Measurements from ENCODE around the gene TMEM238L. TPM values are rescaled to one million over a fixed set of nuclear protein-coding genes. Genes with fewer than 3 reads are reported as not detected.

The TMEM238L gene
- total RNA-seq, 2 donors from 2014 or later = not detected

DNA sequence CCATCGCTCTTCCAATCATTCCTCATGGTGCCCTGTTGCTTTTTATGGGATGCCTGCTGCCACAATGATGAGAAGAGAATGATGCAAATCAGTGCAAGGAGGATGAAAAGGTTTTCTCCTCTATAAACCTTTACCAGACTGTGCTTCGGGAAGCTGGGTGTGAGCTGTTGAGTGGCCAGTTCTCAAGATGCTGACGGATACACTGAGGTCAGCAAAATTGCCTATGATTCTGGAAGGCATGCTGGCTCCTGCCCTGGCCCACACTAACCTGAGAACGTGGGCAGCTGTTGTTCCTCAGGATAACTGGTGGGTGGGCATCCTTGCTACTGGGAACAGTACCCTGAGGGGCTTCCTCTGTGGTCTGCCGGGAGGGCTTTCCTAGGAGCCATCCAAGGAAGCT, 34.8 kb upstream of the TMEM238L start:
- no peak for DNase-seq (ENCODE audit: low spot score)
- H3K36me3 ChIP-seq = no peaks in the 10 kb centered on the region
- no peak overlapping the region for H3K27ac ChIP-seq
- no peak overlapping the region for H3K4me3 ChIP-seq
- no peaks in the 10 kb centered on the region for H3K4me1 ChIP-seq
- no peaks in the 10 kb centered on the region for H3K9me3 ChIP-seq
- TF ChIP-seq, protein P1, sequence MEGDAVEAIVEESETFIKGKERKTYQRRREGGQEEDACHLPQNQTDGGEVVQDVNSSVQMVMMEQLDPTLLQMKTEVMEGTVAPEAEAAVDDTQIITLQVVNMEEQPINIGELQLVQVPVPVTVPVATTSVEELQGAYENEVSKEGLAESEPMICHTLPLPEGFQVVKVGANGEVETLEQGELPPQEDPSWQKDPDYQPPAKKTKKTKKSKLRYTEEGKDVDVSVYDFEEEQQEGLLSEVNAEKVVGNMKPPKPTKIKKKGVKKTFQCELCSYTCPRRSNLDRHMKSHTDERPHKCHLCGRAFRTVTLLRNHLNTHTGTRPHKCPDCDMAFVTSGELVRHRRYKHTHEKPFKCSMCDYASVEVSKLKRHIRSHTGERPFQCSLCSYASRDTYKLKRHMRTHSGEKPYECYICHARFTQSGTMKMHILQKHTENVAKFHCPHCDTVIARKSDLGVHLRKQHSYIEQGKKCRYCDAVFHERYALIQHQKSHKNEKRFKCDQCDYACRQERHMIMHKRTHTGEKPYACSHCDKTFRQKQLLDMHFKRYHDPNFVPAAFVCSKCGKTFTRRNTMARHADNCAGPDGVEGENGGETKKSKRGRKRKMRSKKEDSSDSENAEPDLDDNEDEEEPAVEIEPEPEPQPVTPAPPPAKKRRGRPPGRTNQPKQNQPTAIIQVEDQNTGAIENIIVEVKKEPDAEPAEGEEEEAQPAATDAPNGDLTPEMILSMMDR (IDR thresholded peaks at IDR 0.05) = no peak
- no peaks in the 10 kb centered on the region for H3K27me3 ChIP-seq

- Histone ChIP-seq H3K27ac (no peak within 1 kb of the TSS), H3K27me3 (no peaks in the 10 kb centered on the region), H3K9me3 (no peaks in the 10 kb centered on the region), H3K4me3 (no peak within 1 kb of the TSS), H3K4me1 (no peaks in the 10 kb centered on the region), H3K36me3 (no peaks in the 10 kb centered on the region)
- DNase-seq (ENCODE audit: low spot score) = no peak
- TF ChIP-seq, protein P1 (IDR thresholded peaks at IDR 0.05) = no peak
Observed at GRCh38 chr17:10837921-10838320, 34.0 kb upstream of the TMEM238L start, which contains the start of gene PIRT. Gene PIRT (minus strand): TSS chr17:10838087. CDS start chr17:10825645, 12,442 bp downstream.

- Histone ChIP-seq H3K4me1 (no peaks in the 10 kb centered on the region), H3K27me3 (no peaks in the 10 kb centered on the region), H3K36me3 (no peaks in the 10 kb centered on the region), H3K4me3 (no peak overlapping the region), H3K27ac (no peak overlapping the region), H3K9me3 (no peaks in the 10 kb centered on the region)
- DNase-seq (ENCODE audit: low spot score) = no peak
- TF ChIP-seq, protein P1 (IDR thresholded peaks at IDR 0.05) = no peak
Observed at GRCh38 chr17:10836966-10837590, 33.2 kb upstream of the TMEM238L start.

DNA sequence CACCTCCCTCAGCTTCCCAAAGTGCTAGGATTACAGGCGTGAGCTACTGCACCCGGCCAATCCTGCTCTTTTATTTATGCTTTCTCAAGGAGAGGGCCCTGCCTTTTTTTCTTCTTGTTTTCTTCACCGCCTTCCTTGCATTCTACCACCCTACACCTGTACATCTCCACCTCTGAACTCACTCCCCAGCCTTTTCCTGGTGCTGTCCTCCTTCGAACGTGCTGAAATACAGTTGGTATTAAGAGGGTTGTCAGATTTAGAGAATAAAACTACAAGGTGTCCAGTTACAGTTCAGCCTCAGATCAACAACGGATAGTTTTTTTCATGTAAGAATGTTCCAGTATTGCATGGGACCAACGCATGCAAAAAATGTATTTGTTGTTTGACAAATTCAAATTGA, 32.2 kb upstream of the TMEM238L start:
- TF ChIP-seq, protein P1 (IDR thresholded peaks at IDR 0.05) = no peak
- no peak overlapping the region for H3K27ac ChIP-seq
- no peaks in the 10 kb centered on the region for H3K4me1 ChIP-seq
- no peaks in the 10 kb centered on the region for H3K36me3 ChIP-seq
- no peaks in the 10 kb centered on the region for H3K9me3 ChIP-seq
- no peak for DNase-seq (ENCODE audit: low spot score)
- H3K27me3 ChIP-seq = no peaks in the 10 kb centered on the region
- no peak overlapping the region for H3K4me3 ChIP-seq

DNA sequence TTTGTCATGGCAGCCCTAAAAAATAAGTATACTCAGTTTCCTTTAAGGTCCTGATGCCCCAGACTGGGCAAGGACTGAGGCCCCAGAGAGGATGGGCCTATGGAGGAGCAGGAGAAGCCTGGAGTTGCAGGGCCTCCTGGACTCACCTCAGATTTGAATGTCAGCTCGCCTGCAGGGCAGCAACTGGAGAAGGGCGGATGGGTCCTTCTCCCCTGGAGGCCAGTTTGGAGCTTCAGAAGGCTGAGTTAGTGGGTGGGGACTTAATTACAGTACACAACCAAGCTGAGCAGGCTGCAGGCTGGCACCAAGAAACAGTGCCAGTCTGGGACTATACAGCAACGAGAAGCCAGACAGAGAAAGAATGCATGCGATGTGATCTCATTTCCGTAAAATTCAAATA, 27.8 kb upstream of the TMEM238L start:
- no peaks in the 10 kb centered on the region for H3K9me3 ChIP-seq
- H3K4me1 ChIP-seq = no peaks in the 10 kb centered on the region
- no peak for DNase-seq (ENCODE audit: low spot score)
- TF ChIP-seq, protein P1 (IDR thresholded peaks at IDR 0.05) = no peak
- H3K27me3 ChIP-seq = no peaks in the 10 kb centered on the region
- H3K27ac ChIP-seq = no peak overlapping the region
- H3K36me3 ChIP-seq = no peaks in the 10 kb centered on the region
- H3K4me3 ChIP-seq = no peak overlapping the region
